ENCODE results near the gene IQCN.

IQCN gene

DNA sequence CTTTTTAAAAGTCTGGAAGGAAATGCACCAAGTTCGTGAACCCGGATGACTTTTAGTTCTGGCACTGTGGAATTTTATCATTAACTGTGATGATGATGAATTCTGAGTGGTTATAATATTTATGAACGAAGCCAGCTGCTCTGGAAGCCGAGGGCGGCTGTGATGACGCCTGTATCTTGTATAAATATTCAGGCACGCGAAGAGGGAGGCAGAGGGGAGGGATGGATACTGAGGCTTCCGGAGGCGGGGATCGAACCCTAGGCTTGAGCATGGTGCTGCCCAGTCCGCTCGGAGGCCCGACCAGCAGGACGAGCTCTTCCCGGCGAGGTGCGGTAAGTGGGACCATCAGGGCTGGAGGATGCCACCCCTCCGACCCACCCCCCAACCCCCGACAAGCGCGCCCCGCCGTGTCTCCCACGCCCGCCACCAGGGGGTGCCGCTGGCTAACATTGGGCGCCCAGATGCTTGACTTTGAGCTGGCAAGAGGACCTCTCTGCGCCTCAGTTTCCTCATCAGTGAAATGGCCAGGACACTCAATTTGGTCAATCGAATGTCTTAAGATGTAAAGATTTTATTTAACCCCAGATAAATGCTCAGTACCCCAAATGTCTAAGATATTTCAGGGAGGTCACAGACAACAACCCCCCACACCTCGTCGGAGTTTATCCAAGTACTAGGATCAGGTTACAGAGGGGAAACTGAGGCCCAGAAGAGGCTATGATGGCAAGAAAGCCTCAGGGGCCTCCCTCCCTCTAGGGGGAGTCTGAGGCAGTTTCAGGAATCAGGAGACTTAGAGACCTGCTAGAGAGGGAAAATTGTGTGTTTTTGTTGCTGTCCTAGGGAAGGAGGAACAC, 65.9 kb downstream of the IQCN start:
- DNase-seq: no peak

Data from GF-D8 (cell line).